ENCODE measurements around the gene SLC17A3. TPM values are rescaled to one million over a fixed set of nuclear protein-coding genes. Genes with fewer than 3 reads are reported as not detected.

Gene SLC17A3
- polyA plus RNA-seq, 3 donors = 0.66 to 1.2 (median 0.74) TPM

Other genes starting within 250 kb of the SLC17A3 start
- under 1 TPM; 0.14 to 0.34 (median 0.22) TPM for gene SCGN, start 222.0 kb downstream of the SLC17A3 start, polyA plus RNA-seq (ENCODE audit: insufficient read length in 3 of 3)
- 1 to 10 TPM; 1.2 to 2.5 (median 1.6) TPM for gene SLC17A4, start 119.5 kb downstream of the SLC17A3 start, polyA plus RNA-seq (ENCODE audit: insufficient read length in 3 of 3)
- gene SLC17A1, start 42.2 kb downstream of the SLC17A3 start, polyA plus RNA-seq (ENCODE audit: insufficient read length in 3 of 3) = 10 to 100 TPM; 24.6 to 32.4 (median 30.1) TPM
- 1 to 10 TPM in 1 of 3 donors, under 1 TPM in 2; 0.42 to 1.6 (median 0.58) TPM for gene SLC17A2, start 56.4 kb upstream of the SLC17A3 start, polyA plus RNA-seq (ENCODE audit: insufficient read length in 3 of 3)
- gene TRIM38, start 88.6 kb upstream of the SLC17A3 start, polyA plus RNA-seq (ENCODE audit: insufficient read length in 3 of 3) = 10 to 100 TPM in 2 of 3 donors, 1 to 10 TPM in 1; 9.4 to 14.8 (median 10.0) TPM
- gene HFE, start 213.2 kb upstream of the SLC17A3 start, polyA plus RNA-seq (ENCODE audit: insufficient read length in 3 of 3) = 1 to 10 TPM; 7.4 to 9.7 (median 8.1) TPM